NCI-H2107 (cell line): ENCODE data around the gene ERN2.
A peak's percentile ranks its signal among the peaks of the same experiment; 100 is the strongest.

Experiments used
- DNase-seq: peaks from one replicate; lab custom pipeline; 2025; lab: John Stamatoyannopoulos, UW

The ERN2 gene

DNA sequence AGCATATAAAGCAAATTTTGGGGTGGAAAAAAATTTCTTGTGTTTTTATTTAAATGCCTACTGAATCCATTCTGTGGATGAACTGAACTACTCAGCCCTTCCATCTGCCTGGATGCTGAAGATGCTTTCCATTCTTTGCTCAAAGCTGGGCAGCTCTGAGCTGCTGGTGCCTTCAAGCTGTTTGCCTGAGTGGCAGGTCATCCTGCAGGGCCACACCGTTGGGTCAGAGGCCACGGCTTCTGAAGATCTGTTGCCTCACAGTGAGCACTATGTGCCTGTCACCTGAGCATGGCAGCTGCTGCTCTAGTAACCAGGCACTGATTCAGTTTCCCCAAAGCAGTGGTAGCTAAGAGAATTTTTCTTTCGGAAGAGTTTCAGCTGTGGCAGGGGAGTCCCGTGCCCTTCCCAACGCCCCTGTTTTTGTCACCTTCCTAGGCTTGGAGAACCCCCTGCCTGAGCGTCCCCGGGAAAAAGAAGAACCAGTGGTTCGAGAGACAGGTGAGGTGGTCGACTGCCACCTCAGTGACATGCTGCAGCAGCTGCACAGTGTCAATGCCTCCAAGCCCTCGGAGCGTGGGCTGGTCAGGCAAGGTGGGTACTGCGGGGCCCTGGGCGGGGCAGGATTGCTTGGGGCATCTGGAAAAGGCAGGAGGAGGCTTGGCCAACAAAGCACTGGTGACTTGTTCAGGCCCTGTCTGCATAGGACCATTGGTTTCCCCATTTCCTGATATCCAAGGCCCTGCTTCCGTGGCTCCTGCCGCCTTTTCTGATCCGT, 25.8 kb downstream of the ERN2 start:
- no peak for DNase-seq

DNA sequence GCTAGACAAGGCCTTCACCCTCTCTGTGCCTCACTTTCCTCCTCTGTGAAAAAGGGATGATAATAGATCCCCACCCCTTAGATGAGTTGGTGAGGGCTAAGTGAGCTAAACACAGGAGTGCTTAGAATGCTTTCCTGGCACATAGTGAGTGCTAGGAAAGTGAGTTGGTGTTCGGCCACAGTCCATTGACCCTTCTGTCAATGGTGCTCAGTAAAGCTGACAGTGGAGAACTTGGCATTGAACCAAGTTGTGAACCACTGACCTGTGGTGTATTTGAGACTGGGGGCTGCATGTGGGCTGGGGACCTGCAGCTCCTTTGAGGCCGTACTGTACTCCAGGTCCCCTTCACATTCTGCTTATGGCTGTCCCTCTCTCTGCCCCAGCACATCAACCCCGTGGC, 29.5 kb downstream of the ERN2 start:
- DNase-seq = no peak

GRCh38 chr16:23682181-23682580, 30.8 kb downstream of the ERN2 start:
- DNase-seq = no peak

DNA sequence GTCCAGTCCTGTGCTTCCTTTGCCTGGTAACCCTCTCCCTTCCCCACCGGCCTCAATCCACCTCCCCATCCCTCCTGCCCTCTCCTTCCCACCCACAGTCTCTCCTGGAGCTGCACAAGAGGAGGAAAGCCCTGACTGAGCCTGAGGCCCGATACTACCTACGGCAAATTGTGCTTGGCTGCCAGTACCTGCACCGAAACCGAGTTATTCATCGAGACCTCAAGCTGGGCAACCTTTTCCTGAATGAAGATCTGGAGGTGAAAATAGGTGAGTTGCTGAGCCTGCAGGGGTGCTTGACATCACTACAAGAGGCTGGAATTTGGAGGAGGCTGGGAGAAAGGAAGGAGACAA, 33.1 kb downstream of the ERN2 start:
- no peak for DNase-seq

GRCh38 chr16:23679274-23679985, 33.6 kb downstream of the ERN2 start:
- DNase-seq = no peak

- peak; percentile 86 for DNase-seq
These were observed 34.4 kb downstream of the ERN2 start, which contains the start of gene PLK1 for GRCh38 chr16:23678430-23679273. Gene PLK1 (plus strand): TSS chr16:23678889. CDS start chr16:23678933, 44 bp downstream.

- DNase-seq = no peak
These were observed 36.0 kb downstream of the ERN2 start for GRCh38 chr16:23676924-23677480.

DNA sequence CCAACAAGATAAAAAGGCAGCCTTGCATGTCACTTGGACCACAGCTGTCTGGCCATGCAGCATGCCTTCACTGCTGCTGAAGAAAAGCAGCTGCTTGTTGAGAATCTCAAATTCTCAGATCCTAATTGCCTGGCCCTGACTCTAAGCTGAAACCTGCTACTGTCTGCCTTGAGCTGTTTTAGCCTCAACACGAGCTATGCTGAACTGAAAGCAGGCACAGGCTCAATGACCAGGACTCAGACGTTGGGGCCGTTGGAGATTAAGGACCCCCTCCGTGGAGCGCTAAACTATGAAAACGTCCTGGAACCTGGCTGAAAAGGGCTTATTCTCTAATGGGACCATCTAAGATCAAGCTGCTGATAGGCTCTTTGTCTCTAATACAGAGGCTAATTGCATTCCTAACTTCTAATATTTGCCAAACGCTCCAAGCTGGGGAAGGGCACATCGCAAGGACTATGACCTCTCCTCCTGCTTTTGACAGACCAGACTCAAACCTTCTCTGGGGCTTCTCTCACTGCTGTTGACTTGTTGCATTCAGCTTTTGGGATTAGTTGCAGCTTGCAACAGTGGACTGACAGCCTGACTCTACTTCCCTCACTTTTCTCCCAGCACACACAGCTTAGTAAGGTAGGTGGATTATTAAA, 38.9 kb downstream of the ERN2 start:
- no peak for DNase-seq

DNA sequence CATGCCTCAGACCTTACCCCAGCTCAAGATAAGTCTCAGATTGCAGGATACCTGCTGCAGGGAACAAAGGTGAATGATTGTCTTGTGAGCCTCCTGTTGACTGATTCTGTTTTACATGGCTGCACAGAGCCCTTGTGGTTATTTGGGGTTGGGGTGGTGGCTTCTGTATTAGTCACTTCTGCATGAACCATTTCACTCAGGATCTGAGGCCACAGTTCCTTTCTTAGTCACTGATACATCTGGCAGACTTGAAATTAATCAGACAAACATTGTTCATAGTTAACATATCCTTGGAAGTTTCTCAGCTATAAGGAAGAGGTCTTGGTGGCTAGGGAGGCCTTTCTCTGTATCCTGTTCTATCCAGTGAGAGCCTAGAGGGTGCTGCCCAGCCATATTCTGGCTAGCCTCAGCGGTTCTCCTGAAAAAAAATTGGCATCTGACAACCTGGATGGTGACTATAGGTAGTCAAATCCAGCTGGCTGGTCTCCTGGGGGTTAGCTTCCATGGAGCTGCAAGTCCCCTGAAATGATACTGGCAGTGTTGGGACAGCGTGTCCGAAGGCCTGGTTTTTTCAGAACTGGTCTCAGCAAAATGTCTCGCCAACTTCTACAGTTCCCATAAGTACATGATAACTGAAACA, 42.8 kb downstream of the ERN2 start:
- no peak for DNase-seq

GRCh38 chr16:23668873-23669272, 44.1 kb downstream of the ERN2 start:
- no peak for DNase-seq

- no peak for DNase-seq
These were observed 44.8 kb downstream of the ERN2 start for GRCh38 chr16:23668225-23668624.

GRCh38 chr16:23667355-23667659, 45.7 kb downstream of the ERN2 start:
- no peak for DNase-seq

- no peak for DNase-seq
These were observed 46.3 kb downstream of the ERN2 start for GRCh38 chr16:23666571-23667354.

- DNase-seq = no peak
These were observed 49.1 kb downstream of the ERN2 start for GRCh38 chr16:23663918-23664317.

GRCh38 chr16:23651943-23652468, 61.0 kb downstream of the ERN2 start:
- DNase-seq = no peak

DNA sequence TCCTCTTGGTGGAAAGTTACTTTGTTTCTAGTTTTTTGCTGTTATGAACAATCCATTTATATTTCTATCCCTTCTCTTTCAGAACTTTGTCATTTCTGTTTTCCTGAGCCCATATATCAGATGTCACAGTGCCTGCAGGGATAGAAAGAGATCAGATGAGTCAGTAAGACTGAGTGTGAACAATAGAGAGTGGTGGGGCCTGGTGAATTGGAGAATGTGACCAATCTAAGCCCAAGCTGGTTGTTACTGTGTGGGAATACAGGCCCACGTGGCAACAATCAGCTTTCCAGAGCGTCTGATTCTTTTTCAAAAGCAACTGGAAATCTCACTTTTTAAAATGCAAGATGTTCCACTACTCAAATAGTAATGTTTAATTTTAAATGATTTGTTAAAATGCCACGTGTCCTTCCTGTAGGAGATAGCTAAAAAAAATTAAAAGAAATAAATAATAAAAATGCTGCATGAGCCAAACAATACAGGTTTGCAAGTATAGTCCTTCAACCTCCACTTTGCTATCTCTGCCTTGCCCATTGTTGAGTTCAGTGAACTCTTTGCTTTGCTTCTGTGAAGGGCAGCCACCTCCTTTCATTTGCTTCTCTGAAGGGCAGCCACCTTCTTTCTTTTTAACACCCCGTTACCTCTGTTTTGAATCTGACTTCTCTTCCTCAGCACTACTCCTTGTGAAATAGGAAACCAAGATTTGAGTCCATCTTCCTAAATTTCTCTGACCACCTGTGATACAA, 62.2 kb downstream of the ERN2 start:
- DNase-seq = no peak

DNA sequence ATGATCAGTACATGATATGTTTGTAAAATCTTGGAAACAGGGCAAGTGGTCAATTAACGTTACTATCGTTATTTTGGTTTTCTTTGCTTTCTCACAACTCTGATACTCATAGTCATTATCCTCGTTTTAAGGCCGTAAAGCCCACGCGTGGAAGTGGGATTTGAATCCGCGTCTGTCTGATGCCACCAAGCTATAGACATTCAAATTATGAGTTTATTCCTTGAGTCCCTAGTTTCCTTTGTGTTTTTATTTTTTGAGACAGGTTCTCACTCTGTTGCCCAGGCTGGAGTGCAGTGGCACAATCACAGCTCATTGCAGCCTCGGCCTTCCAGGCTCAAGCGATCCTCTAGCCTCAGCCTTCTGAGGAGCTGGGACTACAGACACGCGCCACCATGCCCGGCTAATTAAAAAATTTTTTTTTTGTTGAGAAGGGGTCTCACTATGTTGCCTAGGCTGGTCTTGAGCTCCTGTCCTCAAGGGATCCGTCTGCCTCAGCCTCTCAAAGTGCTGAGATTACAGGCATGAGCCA, 70.7 kb downstream of the ERN2 start:
- DNase-seq = no peak

DNA sequence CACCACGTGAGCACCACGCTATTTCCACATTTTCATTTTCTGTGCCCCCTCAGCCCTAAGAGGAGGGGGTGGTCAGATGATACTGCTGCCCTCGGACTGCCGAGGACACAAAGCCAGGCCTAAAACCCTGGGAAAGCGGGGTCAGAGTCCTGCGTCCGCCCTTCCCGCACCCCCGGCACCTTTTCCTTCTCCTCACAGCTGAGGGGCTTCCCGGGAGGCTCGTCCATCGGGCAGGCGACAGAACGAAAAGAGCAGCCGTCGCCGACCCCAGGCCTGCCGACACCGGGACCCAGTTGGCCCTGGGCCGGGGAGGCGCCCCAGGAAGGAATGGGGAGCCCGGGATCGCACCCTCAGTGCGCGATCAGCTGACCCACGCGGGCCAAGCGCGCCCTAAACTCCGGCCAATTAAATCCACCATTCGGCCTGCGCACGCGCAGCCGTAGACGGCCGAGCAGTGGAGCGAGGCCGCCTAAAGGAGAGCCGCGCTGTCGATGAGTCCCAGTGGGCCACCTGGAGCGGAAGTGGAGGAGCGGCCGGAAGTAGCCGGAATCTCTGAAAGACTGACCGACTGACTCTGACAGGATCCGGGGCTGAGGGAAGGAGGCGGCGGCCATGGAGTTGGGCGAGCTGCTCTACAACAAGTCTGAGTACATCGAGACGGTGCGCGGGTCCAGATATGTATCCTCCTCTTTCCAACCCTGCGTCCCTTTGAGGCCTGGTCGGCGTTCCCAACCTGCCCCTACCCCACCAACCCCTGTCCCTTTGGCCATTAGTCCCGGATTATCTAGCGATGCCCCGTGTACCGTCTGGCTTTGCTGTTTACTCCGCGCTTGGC, 71.9 kb downstream of the ERN2 start, which contains the start of the genes DCTN5 and PALB2:
Gene DCTN5 (plus strand): TSS at position 536 of the 835 bp plus-strand sequence. CDS start 77 bp downstream, at position 613.
Gene PALB2 (minus strand): TSS at position 380 of the 835 bp plus-strand sequence. CDS start 153 bp downstream, at position 227.
- peak; percentile 69 for DNase-seq
